HG03521 (cell line): ENCODE data around the gene ZFYVE1.
"Not testable (repeated sequence)": the region's sequence is repeated elsewhere in the genome, so short reads cannot be mapped to it uniquely, and the experiment has no call there.

Experiments used
- ATAC-seq: cut with Tn5 transposase; IDR thresholded peaks from one replicate; pipeline ENCODE4 v1.9.1; 2021; ENCODE audit warnings: mild to moderate bottlenecking, moderate library complexity; ENCODE audit not compliant: unreplicated experiment

Gene ZFYVE1

DNA sequence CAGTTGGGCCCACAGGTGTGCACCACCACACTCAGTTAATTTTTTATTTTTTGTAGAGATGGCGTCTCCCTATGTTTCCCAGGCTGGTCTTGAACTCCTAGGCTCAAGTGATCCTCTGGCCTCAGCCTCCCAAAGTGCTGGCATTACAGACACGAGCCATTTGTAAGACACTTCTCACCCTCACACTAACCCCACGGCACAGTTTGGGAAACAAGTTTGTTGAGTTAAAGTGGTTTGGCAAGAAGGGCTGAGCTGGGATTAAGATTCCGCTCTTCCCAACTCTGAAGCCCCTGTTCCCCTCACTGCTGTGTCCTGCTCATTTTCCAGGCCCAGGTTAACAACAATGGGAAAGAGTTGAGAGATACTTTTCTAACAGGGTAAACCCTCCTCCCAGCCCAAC lies 65.9 kb downstream of the ZFYVE1 start:
- not testable (repeated sequence) for ATAC-seq

DNA sequence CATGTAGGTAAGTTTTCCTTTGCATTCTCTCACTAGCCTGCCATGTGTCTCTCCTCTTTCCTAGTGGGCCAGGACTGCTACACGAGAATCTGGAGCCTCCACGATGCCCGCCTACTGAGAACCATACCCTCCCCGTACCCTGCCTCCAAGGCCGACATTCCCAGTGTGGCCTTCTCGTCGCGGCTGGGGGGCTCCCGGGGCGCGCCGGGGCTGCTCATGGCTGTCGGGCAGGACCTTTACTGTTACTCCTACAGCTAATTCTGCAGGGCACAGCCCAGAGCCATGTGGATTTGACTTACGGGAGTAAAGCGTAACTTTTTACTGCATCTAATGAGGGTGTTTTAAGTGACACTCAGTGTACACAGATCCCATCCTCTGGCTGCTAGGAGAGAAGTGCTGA lies 68.4 kb downstream of the ZFYVE1 start:
- no peak for ATAC-seq

- no peak for ATAC-seq
These were observed 69.7 kb downstream of the ZFYVE1 start for GRCh38 chr14:72957213-72957612.

DNA sequence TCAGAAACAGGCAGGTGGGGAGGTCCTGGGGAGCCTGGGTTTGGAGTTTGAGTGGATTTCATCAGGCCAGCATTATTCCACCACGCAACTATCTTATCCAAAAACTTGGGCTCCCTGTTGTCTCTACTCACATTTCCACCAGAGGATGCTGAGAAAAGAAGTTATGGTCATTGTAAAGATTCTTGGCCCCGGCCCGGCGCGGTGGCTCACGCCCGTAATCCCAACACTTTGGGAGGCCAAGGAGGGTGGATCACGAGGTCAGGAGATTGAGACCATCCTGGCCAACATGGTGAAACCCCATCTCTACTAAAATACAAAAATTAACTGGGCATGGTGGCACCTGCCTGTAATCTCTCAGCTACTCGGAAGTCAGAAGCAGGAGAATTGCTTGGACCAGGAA lies 70.2 kb downstream of the ZFYVE1 start:
- ATAC-seq, result not testable (repeated sequence)

DNA sequence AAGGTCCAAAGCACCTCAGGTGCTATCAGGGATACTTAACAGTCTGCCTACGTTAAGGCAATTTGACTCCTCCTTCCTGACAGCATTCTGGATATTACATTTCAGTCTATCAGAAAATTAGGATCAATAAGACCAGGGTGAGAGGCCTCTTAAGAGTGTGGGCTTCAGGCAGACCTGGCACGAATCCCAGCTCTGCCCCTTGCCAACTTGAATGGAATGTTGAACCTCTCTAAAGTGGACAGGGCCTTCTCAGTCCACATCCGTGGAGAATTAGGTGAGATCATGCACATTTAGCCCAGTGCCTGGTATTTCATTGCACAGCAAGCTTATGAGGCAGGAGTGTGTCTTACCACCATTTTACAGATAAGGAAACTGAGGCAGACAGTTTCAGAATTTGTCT lies 74.7 kb downstream of the ZFYVE1 start:
- ATAC-seq, result no peak

DNA sequence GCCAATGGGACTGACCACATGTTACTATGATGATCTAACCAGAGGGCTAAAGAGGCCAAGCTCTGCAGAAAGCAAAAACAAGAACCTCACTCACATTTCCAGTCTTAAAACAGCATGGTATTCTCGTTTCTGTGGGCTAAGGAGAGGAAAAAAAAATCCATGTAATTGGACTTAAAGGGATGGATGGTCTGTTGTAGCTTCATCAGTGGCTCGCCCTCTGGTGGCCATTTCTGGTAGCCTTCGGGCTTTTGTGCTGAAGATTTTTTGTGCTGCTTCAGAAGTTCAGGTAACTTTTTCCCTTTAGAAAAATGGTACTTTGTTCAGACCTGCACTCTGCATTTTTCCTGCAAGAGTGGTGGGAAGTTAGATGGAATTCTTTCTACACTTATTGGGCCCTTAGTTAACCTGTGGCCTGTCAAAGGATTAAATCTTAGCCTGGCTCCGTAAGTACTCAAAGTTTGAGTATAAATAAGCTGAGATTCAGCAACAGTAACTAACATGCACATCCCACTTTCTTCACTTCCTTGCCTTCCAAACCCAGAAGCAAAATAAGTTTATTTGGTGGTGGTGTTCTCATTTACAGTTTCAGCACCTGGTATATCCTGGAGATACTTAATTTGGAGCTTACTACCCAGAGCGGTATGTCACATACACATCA lies 78.3 kb downstream of the ZFYVE1 start:
- no peak for ATAC-seq

DNA sequence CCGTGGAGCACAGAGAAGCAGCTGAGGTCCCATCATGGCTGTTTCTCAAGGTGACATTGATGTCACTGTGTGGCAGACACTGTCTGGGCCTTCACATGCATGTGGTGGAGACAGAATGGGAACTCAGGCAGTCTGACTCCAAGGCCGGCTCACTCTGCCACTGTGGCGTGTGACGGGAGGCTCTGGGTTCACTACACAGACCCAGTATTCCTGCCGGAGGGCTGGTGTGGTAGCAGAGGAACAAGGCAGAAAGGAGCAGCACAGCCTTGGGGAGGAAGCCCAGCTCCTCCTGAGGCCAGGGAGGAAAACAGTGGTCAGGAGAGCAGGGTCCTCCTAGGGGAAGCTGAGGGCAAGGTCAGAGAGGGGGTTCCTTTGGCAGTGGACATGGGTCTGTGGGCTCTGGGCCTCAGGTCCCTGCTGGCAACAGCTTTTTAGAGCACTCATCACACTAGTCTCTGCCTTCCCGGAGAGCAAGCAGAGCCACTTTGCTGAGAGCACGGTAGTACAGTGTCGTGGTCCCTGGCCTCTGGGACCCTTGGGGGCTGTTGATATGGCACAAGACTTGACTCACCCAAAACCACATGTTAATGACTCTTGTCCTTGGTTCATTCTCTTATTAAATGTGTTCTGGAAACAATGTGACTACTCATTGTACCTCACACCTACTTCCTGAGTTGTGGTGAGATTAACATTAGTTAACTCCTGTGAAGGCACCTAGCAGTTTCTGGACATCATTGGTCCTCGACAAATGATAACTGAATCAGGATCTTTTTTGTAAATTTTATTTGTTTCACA lies 79.3 kb downstream of the ZFYVE1 start:
- ATAC-seq, result no peak

- no peak for ATAC-seq
These were observed 80.4 kb downstream of the ZFYVE1 start for GRCh38 chr14:72946491-72946890.

- ATAC-seq, result no peak
These were observed 81.4 kb downstream of the ZFYVE1 start for GRCh38 chr14:72945356-72946027.

GRCh38 chr14:72943876-72944430 lies 83.0 kb downstream of the ZFYVE1 start:
- no peak for ATAC-seq

GRCh38 chr14:72942934-72943333 lies 84.0 kb downstream of the ZFYVE1 start:
- ATAC-seq, result no peak

DNA sequence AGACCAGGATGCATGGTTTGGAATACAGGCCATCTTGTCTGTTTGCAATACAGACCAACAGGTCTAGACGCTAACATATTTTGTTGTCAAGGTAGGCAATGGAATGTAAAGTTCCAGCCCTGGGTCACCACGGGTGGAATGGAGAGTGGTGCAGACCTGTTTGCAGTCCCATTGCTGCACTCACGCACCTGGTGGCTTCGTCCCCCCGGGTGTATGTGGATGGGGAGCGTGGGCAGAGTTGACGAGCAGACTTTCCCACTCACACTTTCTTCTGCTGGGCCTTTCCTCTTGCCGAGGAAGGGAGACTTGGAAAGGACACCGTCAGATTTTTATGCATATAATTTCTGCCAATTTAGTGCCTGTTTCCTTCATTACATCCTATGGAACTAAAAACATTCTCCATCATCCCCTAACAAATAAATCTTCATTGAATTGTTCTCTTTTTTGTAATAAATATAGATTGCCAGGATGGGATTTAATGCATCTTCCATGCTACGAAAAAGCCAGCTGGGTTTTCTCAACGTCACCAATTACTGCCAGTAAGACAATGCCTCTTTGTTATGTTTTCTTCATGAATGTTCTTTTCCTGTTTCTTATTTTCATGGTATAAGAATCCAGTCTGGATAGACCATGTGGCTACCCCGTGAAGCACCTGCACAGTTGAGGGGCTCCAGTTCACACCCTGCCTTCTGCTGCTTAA lies 85.5 kb downstream of the ZFYVE1 start:
- no peak for ATAC-seq

GRCh38 chr14:72939630-72940029 lies 87.3 kb downstream of the ZFYVE1 start:
- no peak for ATAC-seq

DNA sequence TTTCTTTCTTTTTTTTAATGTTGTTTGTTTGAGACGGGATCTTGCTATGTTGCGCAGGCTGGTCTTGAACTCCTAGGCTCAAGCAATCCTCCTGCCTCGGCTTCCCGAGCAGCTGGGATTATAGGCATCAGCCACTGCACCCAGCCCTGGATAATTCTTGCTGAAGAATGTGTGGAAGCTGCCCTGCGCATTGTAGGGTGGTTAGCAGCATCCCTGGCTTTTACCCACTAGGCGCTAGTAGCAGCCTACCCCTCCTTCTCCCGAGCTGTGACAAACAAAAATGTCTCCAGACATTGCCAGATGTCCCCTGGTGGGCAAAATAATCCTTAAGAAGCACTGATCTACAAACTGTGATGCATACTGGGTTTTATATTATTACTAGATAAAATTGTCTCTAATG lies 94.0 kb downstream of the ZFYVE1 start:
- no peak for ATAC-seq

DNA sequence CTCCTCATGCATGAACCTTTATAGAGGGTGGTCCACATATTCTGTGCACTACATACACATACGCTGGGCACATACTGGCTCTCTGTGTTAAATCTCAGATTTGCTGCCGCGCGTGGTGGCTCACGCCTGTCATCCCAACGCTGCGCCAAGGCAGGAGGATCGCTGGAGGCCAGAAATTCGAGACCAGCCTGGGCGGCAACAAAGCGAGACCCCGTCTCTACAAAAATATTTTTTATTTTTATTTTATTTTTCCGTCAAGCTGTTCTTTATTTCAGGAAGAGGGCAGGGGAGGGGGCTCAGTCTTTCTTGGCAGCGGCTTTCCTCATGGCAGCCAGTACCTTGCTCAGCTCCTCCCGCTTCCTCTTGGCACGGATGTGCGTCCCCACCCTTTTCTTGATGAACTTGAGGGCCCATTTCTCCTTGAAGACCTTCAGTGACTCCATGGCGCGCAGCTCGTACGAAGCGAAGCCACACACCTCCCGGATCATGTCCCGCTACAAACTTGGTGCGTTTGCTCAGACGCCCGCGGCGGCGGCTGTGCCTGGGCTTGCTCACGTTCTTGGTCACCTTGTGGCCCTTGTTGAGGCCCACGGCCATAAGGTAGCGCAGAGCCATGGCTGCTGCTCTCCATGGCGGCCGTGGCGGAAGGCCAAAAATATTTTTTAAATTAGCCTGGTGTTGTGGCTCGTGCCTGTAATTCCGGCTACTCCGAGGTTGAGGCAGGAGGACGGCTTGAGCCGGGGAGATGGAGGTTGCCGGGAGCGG lies 97.4 kb downstream of the ZFYVE1 start:
- no peak for ATAC-seq

DNA sequence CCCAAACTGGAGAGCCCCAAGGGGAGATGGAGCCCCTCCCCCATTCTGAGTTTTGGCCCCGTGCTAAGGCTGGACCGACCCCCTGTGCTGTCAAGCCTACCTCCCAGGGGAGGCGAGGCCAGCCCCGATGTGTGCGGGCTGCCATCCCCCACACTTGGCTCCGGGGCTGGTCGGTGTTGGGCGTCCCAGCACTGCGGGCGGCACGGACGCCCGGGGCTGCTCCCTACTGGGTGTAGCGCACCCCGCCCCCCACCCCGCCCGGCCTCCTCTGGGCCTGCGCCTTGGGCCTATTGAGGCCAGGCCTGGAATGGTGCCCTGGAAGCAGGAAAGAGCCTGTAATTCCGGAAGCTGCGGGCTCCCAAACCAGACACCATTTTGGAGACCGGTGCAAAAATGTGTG lies 98.0 kb downstream of the ZFYVE1 start:
- ATAC-seq, result no peak

GRCh38 chr14:72926292-72927028 lies 100.4 kb downstream of the ZFYVE1 start, which contains the start of gene DCAF4:
Gene DCAF4, plus strand, starts transcription at chr14:72926464. Its CDS starts 11,515 bp downstream, at chr14:72937979.
- ATAC-seq, result peak; percentile 97

DNA sequence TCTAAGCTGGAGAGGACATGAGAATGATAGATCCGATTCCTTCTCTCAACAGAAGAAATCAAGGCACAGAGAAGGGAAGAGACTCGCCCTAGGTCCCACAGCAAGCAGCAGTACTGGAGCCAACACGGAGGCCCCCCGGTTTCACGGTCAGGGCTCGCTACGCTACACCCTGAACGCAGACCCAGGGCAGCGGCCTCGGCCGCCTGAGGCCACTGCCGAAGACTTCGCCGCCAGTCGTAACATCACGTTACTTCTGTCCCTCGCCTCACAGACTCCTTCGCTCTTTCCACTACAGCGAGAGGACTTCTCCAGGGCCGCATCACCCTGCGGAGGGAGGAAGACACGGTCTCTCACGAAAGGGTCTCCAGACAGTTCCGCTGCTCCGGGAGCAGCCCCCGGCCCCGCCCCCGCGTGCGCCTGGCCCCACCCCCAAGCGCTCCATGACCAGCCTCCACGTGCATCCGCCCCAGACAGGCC lies 101.1 kb downstream of the ZFYVE1 start:
- peak; percentile 11 for ATAC-seq

- ATAC-seq, result no peak
These were observed 101.6 kb downstream of the ZFYVE1 start for GRCh38 chr14:72925171-72925759.
